H1 (cell line): ENCODE results near the gene C15orf39. TPM values are rescaled to one million over a fixed set of nuclear protein-coding genes. Genes with fewer than 3 reads are reported as not detected.

Experiments
- CTCF ChIA-PET: fragments of 300-600 bp; sonication (Branson Sonifier 250); formaldehyde crosslinking; loops from one replicate; lab custom pipeline; 2021; ENCODE audit not compliant: partially characterized antibody; lab: Charles Lee
- POLR2A ChIA-PET: fragments of 300-600 bp; sonication (Branson Sonifier 250); formaldehyde crosslinking; loops from one replicate; lab custom pipeline; 2021; ENCODE audit warnings: inconsistent platforms; ENCODE audit not compliant: partially characterized antibody; lab: Charles Lee
- DNase-seq, 2 experiments: peaks; one replicate each; pipeline versions ENCODE4 v3.0.0 to v3.0.0-alpha.2; 2010 to 2022; ENCODE audit warnings: low spot score in 2 of 2, low read depth in 1 of 2, mixed read lengths in 1 of 2
- FAIRE-seq: peaks from 2 replicates; lab custom pipeline; 2011; peaks lifted over from hg19 to GRCh38; lab: Jason Lieb, UNC
- H2AFZ ChIP-seq: 2 replicates; pipeline ENCODE4 v1.8.1; 2012; ENCODE audit warnings: low read length, inconsistent platforms
- H2AK5ac ChIP-seq: 2 replicates; pipeline ENCODE4 v1.6.1; 2013; ENCODE audit warnings: low read depth, low read length
- H2BK120ac ChIP-seq: replicated peaks from 2 replicates; pipeline ENCODE3; 2013; ENCODE audit warnings: low read depth, low read length, inconsistent platforms
- H2BK12ac ChIP-seq: 2 replicates; pipeline ENCODE4 v1.6.1; 2013; ENCODE audit warnings: low read depth, low read length
- H2BK15ac ChIP-seq: 2 replicates; pipeline ENCODE4 v1.6.1; 2013; ENCODE audit warnings: low read length
- H2BK20ac ChIP-seq: 2 replicates; pipeline ENCODE4 v1.6.1; 2013; ENCODE audit warnings: low read length
- H2BK5ac ChIP-seq: 2 replicates; pipeline ENCODE4 v1.6.1; 2013; ENCODE audit warnings: low read depth, low read length
- H3K14ac ChIP-seq: 2 replicates; pipeline ENCODE4 v1.6.1; 2013; ENCODE audit warnings: inconsistent platforms; ENCODE audit not compliant: insufficient read length
- H3K18ac ChIP-seq: 2 replicates; pipeline ENCODE4 v1.6.1; 2013; ENCODE audit warnings: low read length; ENCODE audit errors: extremely low read depth
- H3K23ac ChIP-seq: 2 replicates; pipeline ENCODE4 v1.6.1; 2013; ENCODE audit warnings: inconsistent platforms; ENCODE audit not compliant: insufficient read length
- H3K23me2 ChIP-seq: 2 replicates; pipeline ENCODE4 v1.6.1; 2013; ENCODE audit warnings: low read depth, low read length
- H3K27ac ChIP-seq: 2 replicates; pipeline ENCODE4 v1.6.1; 2011; ENCODE audit warnings: low read depth, low read length, inconsistent platforms
- H3K27me3 ChIP-seq, 4 experiments: replicated peaks in 1 of 4; 1 replicate in 1 of 4; 2 replicates in 3 of 4; pipeline versions ENCODE4 v1.6.1 to v1.8.1; 2011 to 2013; ENCODE audit warnings: low read length in 3 of 4, mild to moderate bottlenecking in 3 of 4, inconsistent platforms in 2 of 4, mixed read lengths in 2 of 4, moderate library complexity in 1 of 4; ENCODE audit not compliant: control insufficient read depth in 3 of 4, insufficient read depth in 3 of 4; ENCODE audit errors: extremely low read depth in 1 of 4
- H3K36me3 ChIP-seq, 4 experiments: 2 replicates each; pipeline versions ENCODE4 v1.6.1 to v1.8.1; 2011 to 2013; ENCODE audit warnings: mild to moderate bottlenecking in 4 of 4, low read length in 3 of 4, moderate library complexity in 2 of 4, control low read depth in 1 of 4, inconsistent platforms in 1 of 4; ENCODE audit not compliant: insufficient read depth in 4 of 4, control insufficient read depth in 2 of 4
- H3K4ac ChIP-seq: replicated peaks from 2 replicates; pipeline ENCODE3; 2013; ENCODE audit warnings: low read length, low read depth, mixed read lengths, inconsistent platforms; ENCODE audit not compliant: insufficient read length
- H3K4me1 ChIP-seq, 4 experiments: replicated peaks in 1 of 4; 1 replicate in 1 of 4; 2 replicates in 3 of 4; pipeline versions ENCODE4 v1.6.1 to v1.8.1; 2011 to 2013; ENCODE audit warnings: low read length in 3 of 4, inconsistent platforms in 2 of 4, mixed read lengths in 1 of 4; ENCODE audit not compliant: insufficient read depth in 4 of 4, control insufficient read depth in 3 of 4
- H3K4me2 ChIP-seq, 2 experiments: 2 replicates each; pipeline versions ENCODE4 v1.6.1 to v1.8.1; 2011 to 2013; ENCODE audit warnings: low read depth in 2 of 2, low read length in 2 of 2, control low read depth in 1 of 2, inconsistent platforms in 1 of 2, mild to moderate bottlenecking in 1 of 2; ENCODE audit not compliant: insufficient read depth in 1 of 2
- H3K4me3 ChIP-seq, 4 experiments: fragments of 200-600, 300-600 bp in 1 of 4; sonication (generic), shearing (Covaris generic), sonication (Bioruptor Twin) in 1 of 4; 2 replicates each; pipeline versions ENCODE4 v1.5.1 to v1.8.1; 2011 to 2016; ENCODE audit warnings: low read length in 4 of 4, low read depth in 3 of 4, control low read depth in 2 of 4, inconsistent platforms in 2 of 4, mild to moderate bottlenecking in 2 of 4, mixed read lengths in 1 of 4, moderate library complexity in 1 of 4; ENCODE audit not compliant: insufficient read depth in 2 of 4; ENCODE audit errors: extremely low read depth in 1 of 4
- H3K56ac ChIP-seq: replicated peaks from 2 replicates; pipeline ENCODE3; 2013; ENCODE audit warnings: low read depth, mild to moderate bottlenecking, mixed read lengths, low read length, inconsistent platforms; ENCODE audit not compliant: insufficient read length
- H3K79me1 ChIP-seq: 2 replicates; pipeline ENCODE4 v1.6.1; 2013; ENCODE audit warnings: low read depth, low read length, control low read depth
- H3K79me2 ChIP-seq, 2 experiments: 2 replicates each; pipeline versions ENCODE4 v1.6.1 to v1.8.1; 2012 to 2013; ENCODE audit warnings: low read length in 2 of 2, mild to moderate bottlenecking in 2 of 2, inconsistent platforms in 1 of 2; ENCODE audit not compliant: insufficient read depth in 2 of 2, control insufficient read depth in 1 of 2
- H3K9ac ChIP-seq, 4 experiments: replicated peaks in 1 of 4; 1 replicate in 1 of 4; 2 replicates in 3 of 4; pipeline versions ENCODE4 v1.6.1 to v1.8.1; 2011 to 2013; ENCODE audit warnings: low read depth in 3 of 4, low read length in 3 of 4, control low read depth in 2 of 4, mild to moderate bottlenecking in 2 of 4, moderate library complexity in 2 of 4, inconsistent platforms in 1 of 4; ENCODE audit errors: extremely low read depth in 1 of 4
- H3K9me3 ChIP-seq, 2 experiments: 2 replicates each; pipeline versions ENCODE4 v1.6.1 to v1.8.1; 2012 to 2013; ENCODE audit warnings: mild to moderate bottlenecking in 2 of 2, moderate library complexity in 2 of 2, control low read depth in 1 of 2, inconsistent platforms in 1 of 2, low read depth in 1 of 2, low read length in 1 of 2, mixed read lengths in 1 of 2; ENCODE audit not compliant: insufficient read depth in 2 of 2
- H4K20me1 ChIP-seq, 2 experiments: replicated peaks in 1 of 2; 2 replicates each; pipeline versions ENCODE3 to v1.8.1; 2011 to 2013; ENCODE audit warnings: inconsistent platforms in 2 of 2, low read length in 2 of 2, mild to moderate bottlenecking in 1 of 2; ENCODE audit not compliant: insufficient read depth in 2 of 2, control insufficient read depth in 1 of 2
- H4K5ac ChIP-seq: 2 replicates; pipeline ENCODE4 v1.6.1; 2013; ENCODE audit warnings: low read length, low read depth, mixed read lengths, inconsistent platforms; ENCODE audit not compliant: insufficient read length
- H4K8ac ChIP-seq: 2 replicates; pipeline ENCODE4 v1.8.0; 2013; ENCODE audit warnings: mild to moderate bottlenecking, moderate library complexity, low read length, inconsistent platforms; ENCODE audit not compliant: insufficient read depth; ENCODE audit errors: extremely low read depth
- H4K91ac ChIP-seq: replicated peaks from 2 replicates; pipeline ENCODE3; 2013; ENCODE audit warnings: low read length, mixed read lengths, inconsistent platforms; ENCODE audit not compliant: insufficient read length
- GTF2F1 ChIP-seq: IDR thresholded peaks from 2 replicates; pipeline ENCODE4 v1.6.1; 2012; ENCODE audit warnings: low read depth, low read length, improper control_type of control experiment, borderline replicate concordance
- KDM4A ChIP-seq: IDR thresholded peaks from one replicate; pipeline ENCODE4 v1.7.1; 2012; ENCODE audit warnings: low read depth, mild to moderate bottlenecking, moderate library complexity, low read length, inconsistent platforms; ENCODE audit not compliant: severe bottlenecking
- SP1 ChIP-seq: IDR thresholded peaks from 2 replicates; pipeline ENCODE4 v1.6.1; 2011; ENCODE audit warnings: low read depth, low read length
- SRF ChIP-seq: IDR thresholded peaks from 2 replicates; pipeline ENCODE4 v1.6.1; 2011; ENCODE audit warnings: mild to moderate bottlenecking, low read depth, low read length, moderate library complexity
- WGBS, 2 experiments: shearing (Covaris generic) in 1 of 2; methylation state at CpG; one replicate each; pipeline versions ENCODE4 v1.1.6 to v1.1.7; 2013 to 2015; ENCODE audit warnings: low lambda C conversion rate in 2 of 2, mixed read lengths in 2 of 2, inconsistent platforms in 1 of 2, low coverage in 1 of 2, missing lambda C conversion rate in 1 of 2; ENCODE audit not compliant: insufficient replicate concordance in 2 of 2, insufficient coverage in 1 of 2, insufficient read length in 1 of 2; ENCODE audit errors: extremely low coverage in 1 of 2, missing lambda C conversion rate in 1 of 2; 5-methylcytosine and 5-hydroxymethylcytosine counted together
- polyA plus RNA-seq, 7 experiments: library from polyadenylated mRNA; depleted of rRNA in 3 of 7; stranded (reverse) in 5 of 7; unstranded in 2 of 7; fragments of >200 nt in 5 of 7; fragments of 200-250 nt in 2 of 7; gene quantifications; 1 replicate in 5 of 7; 2 replicates in 1 of 7; 4 replicates in 1 of 7; pipeline versions ENCODE4 v1.2.1 to v1.2.3, GENCODE V29; 2011 to 2013; ENCODE audit warnings: missing spikeins in 2 of 7, mixed read lengths in 2 of 7
- total RNA-seq: library from RNA; stranded (reverse); fragmentation: NEBNext Ultra II Directional; extraction: Animal tissue kit (Norgen Biotek cat#: 25700); gene quantifications from 2 replicates; pipeline ENCODE4 v1.2.1, GENCODE V29; 2021
- TF ChIP-seq, protein P1 (sequence below), 3 experiments: IDR thresholded peaks; 1 replicate in 2 of 3; 2 replicates in 1 of 3; pipeline versions ENCODE4 v1.5.1 to v1.6.1; 2011; ENCODE audit warnings: low read length in 3 of 3, mild to moderate bottlenecking in 3 of 3, inconsistent platforms in 2 of 3, low read depth in 1 of 3, moderate library complexity in 1 of 3; ENCODE audit not compliant: insufficient read depth in 1 of 3; ENCODE audit errors: control extremely low read depth in 1 of 3
- TF ChIP-seq, protein P2 (sequence below): IDR thresholded peaks from 2 replicates; pipeline ENCODE4 v1.6.1; 2011; ENCODE audit warnings: low read depth, mild to moderate bottlenecking, low read length; ENCODE audit not compliant: insufficient read depth
- TF ChIP-seq, protein P3 (sequence below): IDR thresholded peaks from 2 replicates; pipeline ENCODE4 v1.6.1; 2012; ENCODE audit warnings: inconsistent platforms

C15orf39 gene
- total and polyA plus RNA-seq, 2 of the 8 experiments (the other 6 are each of a cell fraction or from before 2014, with no cell fraction given), result 13.8 to 38.5 TPM

DNA sequence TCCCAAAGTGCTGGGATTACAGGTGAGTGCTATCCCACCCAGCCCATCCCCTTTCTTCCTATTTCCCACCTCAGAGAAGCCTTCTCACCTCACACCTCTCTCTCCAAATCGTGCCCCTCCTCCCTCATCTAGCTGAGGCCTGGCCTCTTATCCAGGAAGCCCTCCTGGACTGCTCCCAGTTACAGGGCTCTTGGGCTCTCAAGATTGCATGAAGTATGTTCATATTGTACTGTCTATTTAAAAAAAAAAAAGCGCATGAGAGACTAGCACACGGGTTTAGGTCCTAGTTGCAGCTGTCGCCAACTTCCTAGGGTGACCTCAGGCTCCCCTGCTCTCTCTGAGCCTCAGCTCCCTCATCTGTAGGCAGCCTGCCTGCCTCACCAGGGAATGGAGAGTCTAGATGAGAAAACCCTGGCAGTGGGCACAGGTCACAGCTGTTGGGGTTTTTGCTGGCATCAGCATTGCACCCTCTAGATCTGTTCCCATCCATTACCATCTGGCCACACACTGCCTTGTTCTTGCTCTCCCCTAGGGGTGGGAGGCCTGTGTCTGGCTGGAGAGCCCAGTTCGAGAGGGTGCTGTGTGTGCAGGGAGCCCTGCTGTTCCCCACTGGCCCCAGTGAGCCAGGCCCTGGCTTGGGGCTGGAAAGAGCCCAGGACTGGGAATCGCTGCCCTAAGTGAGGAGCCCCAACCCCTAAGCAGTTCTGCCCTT is 24.2 kb upstream of the C15orf39 start:
- Histone ChIP-seq H3K9me3 (no peaks in the 10 kb centered on the region), H3K9ac (no peak overlapping the region), H3K4ac (no peak overlapping the region), H3K4me1 (peaks cover 4 to 25% (median 18%) of the 10 kb centered on the region in 4 experiments), H3K79me1 (no peaks in the 10 kb centered on the region), H3K27ac (no peak overlapping the region), H3K56ac (no peak overlapping the region), H2BK20ac (0 out of 2 replicates have a peak overlapping the region, but pooled peaks have one; percentile 2), H2BK12ac (peak overlapping the region; percentile 20; the same call in 1 of the 2 replicates), H2BK120ac (no peak overlapping the region), H4K91ac (no peak overlapping the region), H2BK15ac (0 out of 2 replicates have a peak overlapping the region, but pooled peaks have one; percentile 19), H4K5ac (no peak overlapping the region), H3K23me2 (no peaks in the 10 kb centered on the region; the same call in 1 of the 2 replicates), H3K23ac (no peak overlapping the region), H3K4me2 (peak overlapping the region; percentile 61 to 63; a peak in 3 of 4 replicates), H2BK5ac (no peak overlapping the region), H3K27me3 (peaks cover 0 to 16% (median 7%) of the 10 kb centered on the region in 4 experiments; a peak in 4 of 7 replicates), H2AK5ac (no peak overlapping the region), H3K4me3 (peak overlapping the region in 1 of 4 experiments; percentile 57; a peak in 1 of 8 replicates), H4K20me1 (no peaks in the 10 kb centered on the region), H3K36me3 (no peaks in the 10 kb centered on the region), H3K18ac (peak overlapping the region; percentile 83), H3K14ac (no peak overlapping the region), H2AFZ (no peak overlapping the region), H4K8ac (peak overlapping the region; percentile 51; the same call in 1 of the 2 replicates), H3K79me2 (no peaks in the 10 kb centered on the region)
- WGBS, 2 experiments, result 77% methylated on average over 6 of the region's 6 CpGs; no CpG with 5 or more reads in 1 of the 2 experiments
- CTCF ChIA-PET, result interaction anchor here (0.8 to 1.5 kb wide), 4 partner anchors 15 to 134 kb away, joined by 3 to 5 read pairs (median 4); partner anchors contain the start of gene C15orf39
- DNase-seq (no peak), FAIRE-seq (no peak)
- no peak for TF ChIP-seq SRF
- TF ChIP-seq SP1, result no peak
- no peak for TF ChIP-seq GTF2F1
- TF ChIP-seq, protein P1, sequence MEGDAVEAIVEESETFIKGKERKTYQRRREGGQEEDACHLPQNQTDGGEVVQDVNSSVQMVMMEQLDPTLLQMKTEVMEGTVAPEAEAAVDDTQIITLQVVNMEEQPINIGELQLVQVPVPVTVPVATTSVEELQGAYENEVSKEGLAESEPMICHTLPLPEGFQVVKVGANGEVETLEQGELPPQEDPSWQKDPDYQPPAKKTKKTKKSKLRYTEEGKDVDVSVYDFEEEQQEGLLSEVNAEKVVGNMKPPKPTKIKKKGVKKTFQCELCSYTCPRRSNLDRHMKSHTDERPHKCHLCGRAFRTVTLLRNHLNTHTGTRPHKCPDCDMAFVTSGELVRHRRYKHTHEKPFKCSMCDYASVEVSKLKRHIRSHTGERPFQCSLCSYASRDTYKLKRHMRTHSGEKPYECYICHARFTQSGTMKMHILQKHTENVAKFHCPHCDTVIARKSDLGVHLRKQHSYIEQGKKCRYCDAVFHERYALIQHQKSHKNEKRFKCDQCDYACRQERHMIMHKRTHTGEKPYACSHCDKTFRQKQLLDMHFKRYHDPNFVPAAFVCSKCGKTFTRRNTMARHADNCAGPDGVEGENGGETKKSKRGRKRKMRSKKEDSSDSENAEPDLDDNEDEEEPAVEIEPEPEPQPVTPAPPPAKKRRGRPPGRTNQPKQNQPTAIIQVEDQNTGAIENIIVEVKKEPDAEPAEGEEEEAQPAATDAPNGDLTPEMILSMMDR (IDR thresholded peaks at IDR 0.05; ENCODE audit: control extremely low read depth in 1 of 3, insufficient read depth in 1 of 3, low read depth in 1 of 3, low read length in 3 of 3), result 0 out of 4 replicates have a peak, but pooled peaks of 1 of the 3 experiments have one; percentile 2
- TF ChIP-seq, protein P2, sequence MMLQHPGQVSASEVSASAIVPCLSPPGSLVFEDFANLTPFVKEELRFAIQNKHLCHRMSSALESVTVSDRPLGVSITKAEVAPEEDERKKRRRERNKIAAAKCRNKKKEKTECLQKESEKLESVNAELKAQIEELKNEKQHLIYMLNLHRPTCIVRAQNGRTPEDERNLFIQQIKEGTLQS, result no peak
- TF ChIP-seq KDM4A, result no peak
- TF ChIP-seq, protein P3, sequence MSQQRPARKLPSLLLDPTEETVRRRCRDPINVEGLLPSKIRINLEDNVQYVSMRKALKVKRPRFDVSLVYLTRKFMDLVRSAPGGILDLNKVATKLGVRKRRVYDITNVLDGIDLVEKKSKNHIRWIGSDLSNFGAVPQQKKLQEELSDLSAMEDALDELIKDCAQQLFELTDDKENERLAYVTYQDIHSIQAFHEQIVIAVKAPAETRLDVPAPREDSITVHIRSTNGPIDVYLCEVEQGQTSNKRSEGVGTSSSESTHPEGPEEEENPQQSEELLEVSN, result 0 out of 2 replicates have a peak, but pooled peaks have one; percentile 16
- POLR2A ChIA-PET, result interaction anchor here (1.1 to 1.3 kb wide), 3 partner anchors 15 to 24 kb away, joined by 3 to 8 read pairs (median 3); partner anchors contain the start of gene C15orf39
